Endothelial cell of umbilical vein (primary cell): ENCODE measurements around the gene RPA1. TPM values are rescaled to one million over a fixed set of nuclear protein-coding genes. Genes with fewer than 3 reads are reported as not detected.

Experiments used
- BruUV-seq: library from RNA; stranded (reverse); fragments of 400-500 nt; replicated peaks from 2 replicates; lab custom pipeline; 2021; lab: Mats Ljungman, UMichigan
- CTCF ChIA-PET: fragments of 300-600, 350-600 bp; sonication (Branson Sonifier 250); formaldehyde crosslinking; loops from one replicate; lab custom pipeline; 2021; ENCODE audit warnings: antibody characterized with exemption, inconsistent platforms; lab: Charles Lee
- POLR2A ChIA-PET: fragments of 300-600, 350-600 bp; sonication (Branson Sonifier 250); formaldehyde crosslinking; loops from one replicate; lab custom pipeline; 2021; ENCODE audit warnings: antibody characterized with exemption, inconsistent platforms; lab: Charles Lee
- DNase-seq: peaks from one replicate; pipeline ENCODE4 v3.0.0-alpha.2; 2011; ENCODE audit warnings: low read depth, low spot score
- FAIRE-seq: peaks from 2 replicates; lab custom pipeline; 2011; peaks lifted over from hg19 to GRCh38; lab: Jason Lieb, UNC
- H2AFZ ChIP-seq: 2 replicates; pipeline ENCODE4 v1.6.0; 2012; ENCODE audit warnings: low read depth, low read length, control low read depth, inconsistent platforms
- H3K27ac ChIP-seq: 2 replicates; pipeline ENCODE4 v1.5.1; 2011; ENCODE audit warnings: low read depth, mild to moderate bottlenecking, control low read depth, low read length, moderate library complexity; ENCODE audit not compliant: insufficient read depth
- H3K27me3 ChIP-seq, 2 experiments: 2 replicates each; pipeline versions ENCODE4 v1.6.0 to v1.6.1; 2011; ENCODE audit warnings: low read length in 2 of 2, mixed read lengths in 1 of 2; ENCODE audit not compliant: control insufficient read depth in 2 of 2, insufficient read depth in 2 of 2
- H3K36me3 ChIP-seq, 2 experiments: 2 replicates in 1 of 2; 3 replicates in 1 of 2; pipeline ENCODE4 v1.5.1; 2011; ENCODE audit warnings: low read length in 2 of 2, mild to moderate bottlenecking in 1 of 2, moderate library complexity in 1 of 2; ENCODE audit not compliant: control insufficient read depth in 2 of 2, insufficient read depth in 2 of 2; ENCODE audit errors: extremely low read depth in 1 of 2
- H3K4me1 ChIP-seq: 3 replicates; pipeline ENCODE4 v1.5.1; 2011; ENCODE audit warnings: mild to moderate bottlenecking, low read length; ENCODE audit not compliant: control insufficient read depth, insufficient read depth; ENCODE audit errors: extremely low read depth
- H3K4me2 ChIP-seq: 2 replicates; pipeline ENCODE4 v1.6.1; 2011; ENCODE audit warnings: low read length, control low read depth, mixed read lengths; ENCODE audit not compliant: insufficient read depth
- H3K4me3 ChIP-seq, 3 experiments: fragments of 200-600 bp in 1 of 3; sonication (generic), shearing (Covaris generic) in 1 of 3; replicated peaks in 1 of 3; 2 replicates each; pipeline ENCODE4 v1.5.1; 2011 to 2016; ENCODE audit warnings: control low read depth in 3 of 3, low read length in 3 of 3, mild to moderate bottlenecking in 2 of 3, inconsistent platforms in 1 of 3, low read depth in 1 of 3, moderate library complexity in 1 of 3; ENCODE audit not compliant: insufficient read depth in 1 of 3
- H3K79me2 ChIP-seq: 2 replicates; pipeline ENCODE4 v1.6.0; 2012; ENCODE audit warnings: low read length, inconsistent platforms; ENCODE audit not compliant: control insufficient read depth, insufficient read depth
- H3K9ac ChIP-seq: replicated peaks from 2 replicates; pipeline ENCODE3; 2011; ENCODE audit warnings: low read length, control low read depth; ENCODE audit not compliant: insufficient read depth; ENCODE audit errors: extremely low read depth
- H3K9me1 ChIP-seq: replicated peaks from 3 replicates; pipeline ENCODE4 v1.6.0; 2011; ENCODE audit warnings: mild to moderate bottlenecking, low read length; ENCODE audit not compliant: control insufficient read depth, insufficient read depth; ENCODE audit errors: extremely low read depth
- H3K9me3 ChIP-seq: replicated peaks from 2 replicates; pipeline ENCODE4 v1.5.1; 2012; ENCODE audit warnings: low read length, inconsistent platforms; ENCODE audit not compliant: control insufficient read depth, insufficient read depth
- H4K20me1 ChIP-seq: replicated peaks from 2 replicates; pipeline ENCODE3; 2011; ENCODE audit warnings: mild to moderate bottlenecking, low read length; ENCODE audit not compliant: control insufficient read depth, insufficient read depth; ENCODE audit errors: extremely low read depth
- EZH2 ChIP-seq: IDR thresholded peaks from 2 replicates; pipeline ENCODE4 v1.6.1; 2012; ENCODE audit warnings: borderline replicate concordance, low read depth, mild to moderate bottlenecking, moderate library complexity, low read length, inconsistent platforms; ENCODE audit not compliant: severe bottlenecking
- FOS ChIP-seq: IDR thresholded peaks from 2 replicates; pipeline ENCODE4 v1.6.1; 2011; ENCODE audit warnings: mild to moderate bottlenecking, low read length, moderate library complexity, borderline replicate concordance; ENCODE audit not compliant: insufficient read depth
- GATA2 ChIP-seq: IDR thresholded peaks from 2 replicates; pipeline ENCODE4 v1.7.0; 2011; ENCODE audit warnings: low read depth, mild to moderate bottlenecking, moderate library complexity, mixed read lengths, low read length; ENCODE audit not compliant: insufficient read length, insufficient read depth
- JUN ChIP-seq: IDR thresholded peaks from 2 replicates; pipeline ENCODE4 v1.6.1; 2011; ENCODE audit warnings: borderline replicate concordance, low read depth; ENCODE audit not compliant: insufficient read length, insufficient read depth
- MYC ChIP-seq: IDR thresholded peaks from one replicate; pipeline ENCODE4 v1.6.1; 2011; ENCODE audit warnings: mild to moderate bottlenecking, low read depth, low read length
- POLR2A ChIP-seq: IDR thresholded peaks from 2 replicates; pipeline ENCODE4 v1.6.1; 2012; ENCODE audit warnings: low read depth, mild to moderate bottlenecking, control low read depth, low read length
- POLR2AphosphoS5 ChIP-seq: IDR thresholded peaks from 2 replicates; pipeline ENCODE4 v1.6.1; 2012; ENCODE audit warnings: low read depth, mild to moderate bottlenecking, control low read depth, low read length, moderate library complexity; ENCODE audit not compliant: insufficient read depth
- dilution Hi-C: fragments of 300-500 bp; cut with MboI; formaldehyde crosslinking; loops from one replicate; pipeline ENCODE4 v1.15.0; 2019; ENCODE audit warnings: low sequenced_read_pairs; ENCODE audit not compliant: extremely low pct_ligation_motif_present
- intact Hi-C: fragments of 100-400 bp; cut with micrococcal nuclease; formaldehyde crosslinking; loops from one replicate; pipeline ENCODE4 v1.10.0; 2022
- polyA plus RNA-seq, 4 experiments: library from polyadenylated mRNA; depleted of rRNA in 3 of 4; stranded (reverse) in 3 of 4; unstranded in 1 of 4; fragments of >200 nt; gene quantifications; 2 replicates each; pipeline versions ENCODE4 v1.2.1 to v1.2.3, GENCODE V29; 2011 to 2012; ENCODE audit warnings: missing spikeins in 1 of 4
- total RNA-seq: library from RNA; stranded (reverse); gene quantifications from 2 replicates; pipeline ENCODE4 v1.2.3, GENCODE V29; 2021
- TF ChIP-seq, protein P1 (sequence below), 2 donors: IDR thresholded peaks; 1 replicate in 1 of 2; 2 replicates in 1 of 2; pipeline ENCODE4 v1.5.1; 2011; ENCODE audit warnings: low read length in 2 of 2, mild to moderate bottlenecking in 2 of 2, moderate library complexity in 2 of 2, control low read depth in 1 of 2, inconsistent platforms in 1 of 2, low read depth in 1 of 2; ENCODE audit not compliant: insufficient read depth in 1 of 2; ENCODE audit errors: extremely low read depth in 1 of 2
- TF ChIP-seq, protein P2 (sequence below): IDR thresholded peaks from 2 replicates; pipeline ENCODE4 v1.6.1; 2011; ENCODE audit not compliant: insufficient read depth, insufficient read length

RPA1 gene
- total and polyA plus RNA-seq, 2 donors (not counting 3 experiments of a cell fraction or from before 2014, with no cell fraction given): 50.5 to 123 TPM

DNA sequence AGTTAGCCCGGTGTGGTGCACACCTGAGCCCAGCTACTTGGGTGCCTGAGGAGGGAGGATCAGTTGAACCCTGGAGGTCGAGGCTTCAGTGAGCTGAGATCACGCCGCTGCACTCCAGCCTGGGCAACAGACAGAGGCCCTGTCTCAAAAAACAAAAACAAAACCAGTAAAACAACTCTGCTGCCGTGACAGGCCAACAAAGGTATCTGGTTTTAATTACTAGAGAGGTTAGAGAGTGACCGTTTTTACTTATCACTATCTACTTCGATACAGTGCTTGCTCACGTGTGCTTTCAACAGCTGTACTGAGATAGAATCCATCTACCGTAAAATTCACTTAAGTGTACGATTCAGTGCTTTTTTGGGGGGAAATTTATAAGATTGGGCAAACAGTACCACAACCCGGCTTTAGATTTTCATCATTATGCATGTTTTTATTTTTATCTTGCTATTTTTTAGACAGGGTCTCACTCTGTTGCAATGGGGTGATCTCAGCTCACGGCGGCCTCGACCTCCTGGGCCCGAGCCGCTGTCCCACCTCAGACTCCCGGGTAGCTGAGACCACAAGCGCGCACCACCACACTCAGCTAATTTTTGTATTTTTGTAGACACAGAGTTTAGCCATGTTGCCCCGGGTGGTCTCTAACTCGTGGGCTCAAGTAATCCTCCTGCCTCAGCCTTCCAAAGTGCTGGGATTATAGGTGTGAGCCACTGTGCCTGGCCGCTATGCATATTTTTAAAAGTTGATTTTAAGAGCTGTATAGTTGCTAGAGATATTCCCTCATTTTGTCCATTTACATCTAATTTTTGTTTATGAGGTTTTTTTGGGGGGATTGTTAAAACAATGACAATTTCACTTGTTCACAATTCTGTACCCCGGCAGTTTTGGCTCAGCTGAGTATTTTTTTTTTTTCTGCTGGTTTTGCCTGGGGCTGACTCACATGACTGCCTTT is 37.0 kb upstream of the RPA1 start:
- Histone ChIP-seq H3K9me3 (no peaks in the 10 kb centered on the region), H2AFZ (no peak overlapping the region), H3K4me1 (peaks cover 3% of the 10 kb centered on the region), H3K4me2 (no peak overlapping the region), H3K27ac (no peak overlapping the region), H3K4me3 (no peak overlapping the region), H3K36me3 (no peaks in the 10 kb centered on the region), H3K9ac (no peak overlapping the region), H3K79me2 (peaks cover 1% of the 10 kb centered on the region), H4K20me1 (no peaks in the 10 kb centered on the region), H3K27me3 (no peaks in the 10 kb centered on the region), H3K9me1 (no peaks in the 10 kb centered on the region)
- POLR2A ChIA-PET: interaction anchor here (0.7 kb wide), 1 partner anchor 25 kb away, joined by 4 read pairs; no protein-coding TSS in a partner anchor
- FAIRE-seq: no peak
- TF ChIP-seq GATA2 (no peak), POLR2A (no peak), FOS (no peak), POLR2AphosphoS5 (no peak)
- BruUV-seq: no TSS peak
- CTCF ChIA-PET: interaction anchor here (0.9 to 1.1 kb wide), 2 partner anchors 11 to 71 kb away, joined by 4 to 5 read pairs; no protein-coding TSS in a partner anchor
- dilution Hi-C loops (no loop called here), intact Hi-C loops (no loop called here)
- DNase-seq: no peak

DNA sequence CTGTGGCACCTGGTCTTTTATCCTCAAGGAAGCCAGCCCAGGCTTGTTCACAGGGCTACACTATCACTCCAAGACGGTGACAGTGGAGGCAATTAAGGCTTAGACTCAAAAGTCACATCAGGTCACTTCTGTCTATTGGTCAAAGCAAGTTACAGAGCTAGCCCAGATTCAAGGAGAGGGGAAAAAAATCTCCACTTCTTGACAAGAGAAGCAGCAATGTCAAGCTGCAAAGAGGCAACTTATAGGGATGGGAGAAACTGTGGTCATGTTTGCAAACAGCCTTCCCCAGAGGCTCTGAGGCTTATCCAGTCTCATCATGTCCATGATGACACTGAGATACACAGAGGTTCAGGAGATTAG is 36.4 kb upstream of the RPA1 start:
- no peaks in the 10 kb centered on the region for H3K9me3 ChIP-seq
- H4K20me1 ChIP-seq: no peaks in the 10 kb centered on the region
- H3K4me3 ChIP-seq: no peak overlapping the region
- peaks cover 1% of the 10 kb centered on the region for H3K79me2 ChIP-seq
- no peak overlapping the region for H3K4me2 ChIP-seq
- no peaks in the 10 kb centered on the region for H3K4me1 ChIP-seq
- TF ChIP-seq MYC (no peak), FOS (no peak), JUN (no peak), POLR2A (no peak), POLR2AphosphoS5 (no peak), GATA2 (no peak), EZH2 (no peak)
- TF ChIP-seq, protein P1, sequence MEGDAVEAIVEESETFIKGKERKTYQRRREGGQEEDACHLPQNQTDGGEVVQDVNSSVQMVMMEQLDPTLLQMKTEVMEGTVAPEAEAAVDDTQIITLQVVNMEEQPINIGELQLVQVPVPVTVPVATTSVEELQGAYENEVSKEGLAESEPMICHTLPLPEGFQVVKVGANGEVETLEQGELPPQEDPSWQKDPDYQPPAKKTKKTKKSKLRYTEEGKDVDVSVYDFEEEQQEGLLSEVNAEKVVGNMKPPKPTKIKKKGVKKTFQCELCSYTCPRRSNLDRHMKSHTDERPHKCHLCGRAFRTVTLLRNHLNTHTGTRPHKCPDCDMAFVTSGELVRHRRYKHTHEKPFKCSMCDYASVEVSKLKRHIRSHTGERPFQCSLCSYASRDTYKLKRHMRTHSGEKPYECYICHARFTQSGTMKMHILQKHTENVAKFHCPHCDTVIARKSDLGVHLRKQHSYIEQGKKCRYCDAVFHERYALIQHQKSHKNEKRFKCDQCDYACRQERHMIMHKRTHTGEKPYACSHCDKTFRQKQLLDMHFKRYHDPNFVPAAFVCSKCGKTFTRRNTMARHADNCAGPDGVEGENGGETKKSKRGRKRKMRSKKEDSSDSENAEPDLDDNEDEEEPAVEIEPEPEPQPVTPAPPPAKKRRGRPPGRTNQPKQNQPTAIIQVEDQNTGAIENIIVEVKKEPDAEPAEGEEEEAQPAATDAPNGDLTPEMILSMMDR (IDR thresholded peaks at IDR 0.05; ENCODE audit: extremely low read depth in 1 of 2, insufficient read depth in 1 of 2, low read depth in 1 of 2, low read length in 2 of 2): no peak
- TF ChIP-seq, protein P2, sequence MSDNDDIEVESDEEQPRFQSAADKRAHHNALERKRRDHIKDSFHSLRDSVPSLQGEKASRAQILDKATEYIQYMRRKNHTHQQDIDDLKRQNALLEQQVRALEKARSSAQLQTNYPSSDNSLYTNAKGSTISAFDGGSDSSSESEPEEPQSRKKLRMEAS: no peak
- no TSS peak for BruUV-seq
- intact Hi-C loops: no loop called here
- peaks cover 0 to 2% of the 10 kb centered on the region in 2 experiments for H3K36me3 ChIP-seq
- ChIA-PET CTCF (interaction anchor here (0.9 to 1.1 kb wide), 2 partner anchors 10 to 72 kb away, joined by 4 to 5 read pairs; no protein-coding TSS in a partner anchor), POLR2A (interaction anchor here (0.7 kb wide), 1 partner anchor 24 kb away, joined by 4 read pairs; no protein-coding TSS in a partner anchor)
- no peak overlapping the region for H2AFZ ChIP-seq
- dilution Hi-C loops: no loop called here
- no peak overlapping the region for H3K9ac ChIP-seq
- DNase-seq: no peak
- H3K27ac ChIP-seq: no peak overlapping the region
- no peak for FAIRE-seq
- no peaks in the 10 kb centered on the region for H3K27me3 ChIP-seq
- H3K9me1 ChIP-seq: no peaks in the 10 kb centered on the region
